IMR-90 (cell line): ENCODE measurements around the gene GARNL3.

ENCODE experiments used
- CTCF ChIP-seq: conservative IDR thresholded peaks from 2 replicates; pipeline ENCODE4 v1.5.1; 2012; ENCODE audit warnings: mild to moderate bottlenecking, low read depth, low read length, improper control_type of control experiment
- FOS ChIP-seq: fragments of 150-350 bp; IDR thresholded peaks from 2 replicates; pipeline ENCODE4 v1.6.1; 2016; ENCODE audit warnings: low read depth, low read length
- MAFK ChIP-seq: IDR thresholded peaks from 2 replicates; pipeline ENCODE4 v1.6.1; 2012; ENCODE audit warnings: low read depth, low read length, improper control_type of control experiment
- MAZ ChIP-seq: IDR thresholded peaks from 2 replicates; pipeline ENCODE4 v1.6.1; 2012; ENCODE audit warnings: low read depth, mild to moderate bottlenecking, low read length, improper control_type of control experiment, moderate library complexity, borderline replicate concordance
- POLR2A ChIP-seq: IDR thresholded peaks from 2 replicates; pipeline ENCODE4 v1.6.1; 2012; ENCODE audit warnings: mild to moderate bottlenecking, low read depth, low read length
- RAD21 ChIP-seq: IDR thresholded peaks from 2 replicates; pipeline ENCODE4 v1.6.1; 2012; ENCODE audit warnings: low read length, improper control_type of control experiment
- RFX5 ChIP-seq: IDR thresholded peaks from 2 replicates; pipeline ENCODE4 v1.8.0; 2012; ENCODE audit warnings: low read depth, mild to moderate bottlenecking, low read length, moderate library complexity
- SMC3 ChIP-seq: fragments of 150-350 bp; IDR thresholded peaks from 2 replicates; pipeline ENCODE4 v1.6.1; 2016; ENCODE audit warnings: low read depth, mild to moderate bottlenecking, antibody characterized with exemption, low read length, moderate library complexity
- TF ChIP-seq, protein P1 (sequence below): fragments of 150-350 bp; IDR thresholded peaks from 2 replicates; pipeline ENCODE4 v1.6.1; 2016; ENCODE audit warnings: low read depth, mild to moderate bottlenecking, low read length, moderate library complexity, borderline replicate concordance

DNA sequence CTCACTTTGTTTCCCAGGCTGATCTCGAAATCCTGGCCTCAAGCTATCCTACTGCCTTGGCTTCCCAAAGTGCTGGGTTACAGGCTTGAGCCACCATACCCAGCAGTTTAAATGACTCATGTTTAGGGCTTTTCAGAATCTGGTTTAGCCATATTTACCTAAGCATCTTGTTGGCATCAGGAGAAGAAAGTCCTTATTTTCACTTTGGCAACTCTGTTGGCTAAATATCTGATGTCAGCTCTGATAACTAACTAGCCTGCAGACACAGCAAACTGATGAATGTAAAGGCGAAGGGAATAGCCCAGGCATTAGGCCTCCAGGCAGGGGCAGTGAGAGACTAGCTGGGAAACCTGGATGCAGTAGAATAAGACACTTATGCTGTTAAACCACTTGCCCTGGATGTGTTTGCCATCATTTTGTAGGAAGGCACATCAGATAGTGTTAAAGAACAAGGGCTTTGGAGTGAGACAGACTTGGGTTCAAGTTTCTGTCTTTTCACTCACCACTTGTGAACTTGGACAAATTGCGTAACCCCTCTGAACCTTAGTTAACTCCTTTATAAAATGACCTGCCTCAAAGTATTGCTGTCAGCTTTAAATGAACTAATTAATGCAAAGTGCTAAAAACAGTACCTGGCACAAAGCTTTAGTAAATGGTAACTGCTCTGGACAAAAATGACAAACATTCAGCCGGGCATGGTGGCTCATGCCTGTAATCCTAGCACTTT lies 34.7 kb upstream of the GARNL3 start:
- no peak for TF ChIP-seq CTCF
- TF ChIP-seq RAD21 = no peak
- TF ChIP-seq SMC3 = no peak
- no peak for TF ChIP-seq POLR2A
- no peak for TF ChIP-seq MAZ
- TF ChIP-seq FOS = no peak
- TF ChIP-seq RFX5 = no peak
- TF ChIP-seq MAFK = no peak
- TF ChIP-seq, protein P1, sequence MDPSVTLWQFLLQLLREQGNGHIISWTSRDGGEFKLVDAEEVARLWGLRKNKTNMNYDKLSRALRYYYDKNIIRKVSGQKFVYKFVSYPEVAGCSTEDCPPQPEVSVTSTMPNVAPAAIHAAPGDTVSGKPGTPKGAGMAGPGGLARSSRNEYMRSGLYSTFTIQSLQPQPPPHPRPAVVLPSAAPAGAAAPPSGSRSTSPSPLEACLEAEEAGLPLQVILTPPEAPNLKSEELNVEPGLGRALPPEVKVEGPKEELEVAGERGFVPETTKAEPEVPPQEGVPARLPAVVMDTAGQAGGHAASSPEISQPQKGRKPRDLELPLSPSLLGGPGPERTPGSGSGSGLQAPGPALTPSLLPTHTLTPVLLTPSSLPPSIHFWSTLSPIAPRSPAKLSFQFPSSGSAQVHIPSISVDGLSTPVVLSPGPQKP = no peak
